Spleen (tissue), 7 donors: ENCODE measurements around the gene TEX53.

Source experiments
- POLR2AphosphoS5 ChIP-seq, 3 donors: sonication (generic); formaldehyde crosslinking; IDR thresholded peaks; one replicate each; pipeline ENCODE4 v1.5.1; 2017; ENCODE audit warnings: antibody characterized with exemption in 3 of 3
- TF ChIP-seq, protein P1 (sequence below), 11 experiments: fragments of 200-600 bp in 7 of 11; fragments of 450-650 bp in 4 of 11; sonication (generic) in 4 of 11; IDR thresholded peaks in 8 of 11; conservative IDR thresholded peaks in 3 of 11; 1 replicate in 7 of 11; 2 replicates in 4 of 11; pipeline versions ENCODE4 v1.4.0 to v1.8.0; 2016 to 2021; ENCODE audit warnings: antibody characterized with exemption in 11 of 11, inconsistent platforms in 4 of 11, mild to moderate bottlenecking in 1 of 11
- donor health status: DM: no; HTN: no; CAD: no; lungs with moderate emphysema.
- donor health status: DM: no; HTN: no; CAD: no.
- donor health status: DM: no; HTN: no; CAD: no.

DNA sequence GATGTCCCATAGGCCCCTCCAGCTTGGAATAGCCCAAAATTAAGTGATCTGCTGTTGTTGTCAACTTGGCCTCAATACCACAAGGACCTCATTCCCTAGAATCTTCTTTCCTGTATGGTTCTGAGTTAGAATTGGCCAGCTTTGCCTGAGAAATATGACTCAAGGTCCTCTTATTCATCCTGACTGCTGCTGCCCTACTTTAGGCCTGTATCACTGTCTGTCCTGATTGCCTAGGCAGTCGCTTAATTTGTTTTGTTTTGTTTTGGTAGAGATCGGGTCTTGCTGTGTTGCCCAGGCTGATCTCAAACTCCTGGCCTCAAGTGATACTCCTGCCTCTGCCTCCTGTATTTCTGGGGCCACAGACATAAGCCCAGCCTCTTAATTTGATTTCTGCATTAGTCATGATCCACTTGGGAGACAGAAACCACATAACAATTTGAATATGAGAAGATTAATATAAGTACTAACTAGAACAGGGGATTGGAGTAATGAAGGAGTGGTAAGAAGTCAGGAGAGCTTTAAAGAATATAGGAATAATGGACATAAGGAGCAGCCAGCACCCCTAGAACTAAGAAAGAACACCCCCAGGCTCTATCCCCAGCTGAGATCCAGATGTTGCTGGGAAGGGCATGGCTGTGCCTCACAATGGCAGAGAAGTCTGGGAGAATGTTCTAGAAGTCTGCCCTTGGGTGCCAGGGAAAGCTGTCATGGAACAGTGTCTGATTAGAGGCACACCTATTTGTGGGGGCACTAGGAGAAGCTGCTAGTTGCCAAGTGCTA lies 4.6 kb downstream of the TEX53 start:
- no peak for TF ChIP-seq POLR2AphosphoS5 (IDR thresholded peaks at IDR 0.05)
- TF ChIP-seq, protein P1, sequence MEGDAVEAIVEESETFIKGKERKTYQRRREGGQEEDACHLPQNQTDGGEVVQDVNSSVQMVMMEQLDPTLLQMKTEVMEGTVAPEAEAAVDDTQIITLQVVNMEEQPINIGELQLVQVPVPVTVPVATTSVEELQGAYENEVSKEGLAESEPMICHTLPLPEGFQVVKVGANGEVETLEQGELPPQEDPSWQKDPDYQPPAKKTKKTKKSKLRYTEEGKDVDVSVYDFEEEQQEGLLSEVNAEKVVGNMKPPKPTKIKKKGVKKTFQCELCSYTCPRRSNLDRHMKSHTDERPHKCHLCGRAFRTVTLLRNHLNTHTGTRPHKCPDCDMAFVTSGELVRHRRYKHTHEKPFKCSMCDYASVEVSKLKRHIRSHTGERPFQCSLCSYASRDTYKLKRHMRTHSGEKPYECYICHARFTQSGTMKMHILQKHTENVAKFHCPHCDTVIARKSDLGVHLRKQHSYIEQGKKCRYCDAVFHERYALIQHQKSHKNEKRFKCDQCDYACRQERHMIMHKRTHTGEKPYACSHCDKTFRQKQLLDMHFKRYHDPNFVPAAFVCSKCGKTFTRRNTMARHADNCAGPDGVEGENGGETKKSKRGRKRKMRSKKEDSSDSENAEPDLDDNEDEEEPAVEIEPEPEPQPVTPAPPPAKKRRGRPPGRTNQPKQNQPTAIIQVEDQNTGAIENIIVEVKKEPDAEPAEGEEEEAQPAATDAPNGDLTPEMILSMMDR (IDR thresholded peaks at IDR 0.05 in 8 of 11, conservative IDR thresholded peaks at IDR 0.05 in 3 of 11) = no peak
